HCT116 (cell line): ENCODE results near the gene MAIP1. TPM values are rescaled to one million over a fixed set of nuclear protein-coding genes. Genes with fewer than 3 reads are reported as not detected.

ENCODE experiments used
- ATAC-seq: fragments of 200-7000 bp; cut with Tn5 transposase; 2 replicates; pipeline ENCODE4 v1.9.1; 2020; ENCODE audit warnings: mild to moderate bottlenecking, moderate library complexity
- BruUV-seq: library from RNA; stranded (reverse); fragments of 400-500 nt; replicated peaks from 2 replicates; lab custom pipeline; 2021; lab: Mats Ljungman, UMichigan
- CTCF ChIA-PET: fragments of 300-600 bp; sonication (Branson Sonifier 250); formaldehyde crosslinking; loops from one replicate; lab custom pipeline; 2021; ENCODE audit warnings: antibody characterized with exemption; lab: Charles Lee
- POLR2A ChIA-PET: fragments of 300-600, 350-600 bp; sonication (Branson Sonifier 250); formaldehyde crosslinking; loops from one replicate; lab custom pipeline; 2021; ENCODE audit warnings: antibody characterized with exemption; lab: Charles Lee
- RAD21 ChIA-PET, 2 experiments: fragments of 300-600 bp; sonication (Branson Sonifier 250); formaldehyde crosslinking; loops; one replicate each; lab custom pipeline; 2023; ENCODE audit warnings: low total read pairs in 2 of 2; ENCODE audit not compliant: uncharacterized antibody in 2 of 2, unreplicated experiment in 2 of 2, low non-redundant PET in 1 of 2; lab: Charles Lee
- DNase-seq: peaks from one replicate; pipeline ENCODE4 v3.0.0-alpha.2; 2010; ENCODE audit warnings: low read depth, low spot score
- H2AFZ ChIP-seq: fragments of 200-600 bp; shearing (Covaris generic), sonication (generic); 2 replicates; pipeline ENCODE4 v1.6.1; 2017; ENCODE audit warnings: low read depth, mixed run types, mixed read lengths, antibody characterized with exemption, low read length; ENCODE audit not compliant: poor library complexity, severe bottlenecking
- H3K27ac ChIP-seq: 2 replicates; pipeline ENCODE4 v1.5.1; 2012; ENCODE audit warnings: low read depth, low read length
- H3K27me3 ChIP-seq: fragments of 200-600 bp; sonication (generic); 2 replicates; pipeline ENCODE4 v1.6.1; 2016; ENCODE audit warnings: mixed run types, low read length, mixed read lengths; ENCODE audit not compliant: insufficient read depth
- H3K36me3 ChIP-seq, 2 experiments: fragments of 200-500 bp in 1 of 2; fragments of 200-600 bp in 1 of 2; sonication (Bioruptor generic) in 1 of 2; sonication (generic) in 1 of 2; 2 replicates each; pipeline versions ENCODE4 v1.5.1 to v1.6.1; 2014 to 2016; ENCODE audit warnings: low read length in 2 of 2, inconsistent platforms in 1 of 2, mixed read lengths in 1 of 2, mixed run types in 1 of 2; ENCODE audit not compliant: insufficient read depth in 2 of 2, control insufficient read depth in 1 of 2
- H3K4me1 ChIP-seq, 2 experiments: fragments of 200-600 bp in 1 of 2; sonication (generic) in 1 of 2; 2 replicates each; pipeline versions ENCODE4 v1.5.1 to v1.6.1; 2012 to 2017; ENCODE audit warnings: low read length in 2 of 2, inconsistent platforms in 1 of 2, mild to moderate bottlenecking in 1 of 2, mixed read lengths in 1 of 2, mixed run types in 1 of 2, moderate library complexity in 1 of 2; ENCODE audit not compliant: insufficient read depth in 2 of 2, control insufficient read depth in 1 of 2
- H3K4me2 ChIP-seq: fragments of 200-600 bp; sonication (generic); 2 replicates; pipeline ENCODE4 v1.6.1; 2017; ENCODE audit warnings: mixed run types, low read length, mixed read lengths
- H3K4me3 ChIP-seq, 2 experiments: fragments of 200-600 bp in 1 of 2; sonication (generic) in 1 of 2; replicated peaks in 1 of 2; 2 replicates each; pipeline ENCODE4 v1.5.1; 2011 to 2016; ENCODE audit warnings: low read length in 2 of 2, control low read depth in 1 of 2, low read depth in 1 of 2, mild to moderate bottlenecking in 1 of 2, mixed read lengths in 1 of 2, mixed run types in 1 of 2
- H3K79me2 ChIP-seq: fragments of 200-600 bp; sonication (generic); 2 replicates; pipeline ENCODE4 v1.6.1; 2017; ENCODE audit warnings: mild to moderate bottlenecking, mixed run types, low read length, moderate library complexity, mixed read lengths; ENCODE audit not compliant: insufficient read depth
- H3K9ac ChIP-seq: fragments of 200-600 bp; sonication (generic); 2 replicates; pipeline ENCODE4 v1.6.1; 2016; ENCODE audit warnings: low read length, mixed read lengths
- H3K9me2 ChIP-seq: fragments of 200-600 bp; sonication (generic), shearing (Covaris generic); 2 replicates; pipeline ENCODE4 v1.6.1; 2017; ENCODE audit warnings: mixed run types, mild to moderate bottlenecking, moderate library complexity; ENCODE audit not compliant: insufficient read depth
- H3K9me3 ChIP-seq, 2 experiments: fragments of 200-500 bp in 1 of 2; fragments of 200-600 bp in 1 of 2; sonication (Bioruptor generic) in 1 of 2; sonication (generic) in 1 of 2; 2 replicates each; pipeline ENCODE4 v1.6.1; 2014 to 2017; ENCODE audit warnings: low read length in 2 of 2, mixed read lengths in 2 of 2, inconsistent platforms in 1 of 2, low read depth in 1 of 2, mild to moderate bottlenecking in 1 of 2, mixed run types in 1 of 2, moderate library complexity in 1 of 2; ENCODE audit not compliant: control insufficient read depth in 1 of 2, insufficient read depth in 1 of 2
- H4K20me1 ChIP-seq: fragments of 200-600 bp; sonication (generic), shearing (Covaris generic); 2 replicates; pipeline ENCODE4 v1.6.1; 2017; ENCODE audit warnings: mixed run types, mild to moderate bottlenecking, moderate library complexity; ENCODE audit not compliant: insufficient read depth
- ATF3 ChIP-seq: IDR thresholded peaks from 2 replicates; pipeline ENCODE4 v1.6.1; 2012
- CBX3 ChIP-seq: IDR thresholded peaks from 2 replicates; pipeline ENCODE4 v1.6.1; 2012; ENCODE audit warnings: low read depth
- CEBPB ChIP-seq: IDR thresholded peaks from 2 replicates; pipeline ENCODE4 v1.6.1; 2012; ENCODE audit warnings: low read depth
- CTCF ChIP-seq, 3 experiments: fragments of 200-600 bp in 1 of 3; sonication (generic) in 1 of 3; IDR thresholded peaks in 2 of 3; conservative IDR thresholded peaks in 1 of 3; 2 replicates each; pipeline ENCODE4 v1.5.1; 2012 to 2017; ENCODE audit warnings: low read depth in 2 of 3, low read length in 2 of 3, antibody characterized with exemption in 1 of 3, borderline replicate concordance in 1 of 3, control low read depth in 1 of 3, mild to moderate bottlenecking in 1 of 3, mixed read lengths in 1 of 3, mixed run types in 1 of 3, moderate library complexity in 1 of 3; ENCODE audit not compliant: insufficient read depth in 1 of 3
- EGR1 ChIP-seq: IDR thresholded peaks from 2 replicates; pipeline ENCODE4 v1.6.1; 2012; ENCODE audit warnings: low read depth
- EZH2 ChIP-seq: fragments of 200-600 bp; sonication (generic); IDR thresholded peaks from 2 replicates; pipeline ENCODE4 v1.6.1; 2017; ENCODE audit warnings: antibody characterized with exemption, mixed run types
- EZH2phosphoT487 ChIP-seq: fragments of 200-600 bp; IDR thresholded peaks from 2 replicates; pipeline ENCODE4 v1.6.1; 2018; ENCODE audit warnings: antibody characterized with exemption, borderline replicate concordance
- JUND ChIP-seq: IDR thresholded peaks from 2 replicates; pipeline ENCODE4 v1.6.1; 2012
- MAX ChIP-seq: IDR thresholded peaks from 2 replicates; pipeline ENCODE4 v1.6.1; 2012
- POLR2A ChIP-seq: IDR thresholded peaks from 2 replicates; pipeline ENCODE4 v1.7.0; 2011; ENCODE audit warnings: borderline replicate concordance; ENCODE audit not compliant: insufficient read depth, insufficient read length; ENCODE audit errors: extremely low read depth
- POLR2AphosphoS5 ChIP-seq: IDR thresholded peaks from 2 replicates; pipeline ENCODE4 v1.6.1; 2011; ENCODE audit warnings: mild to moderate bottlenecking, low read depth, low read length, moderate library complexity
- RAD21 ChIP-seq: IDR thresholded peaks from 2 replicates; pipeline ENCODE4 v1.6.1; 2012; ENCODE audit warnings: low read depth, mild to moderate bottlenecking
- REST ChIP-seq: IDR thresholded peaks from 2 replicates; pipeline ENCODE4 v1.6.1; 2012; ENCODE audit warnings: low read depth
- SIN3A ChIP-seq: IDR thresholded peaks from 2 replicates; pipeline ENCODE4 v1.6.1; 2012; ENCODE audit warnings: low read depth
- SRF ChIP-seq: IDR thresholded peaks from 2 replicates; pipeline ENCODE4 v1.6.1; 2012; ENCODE audit warnings: low read depth
- TCF7L2 ChIP-seq: IDR thresholded peaks from 2 replicates; pipeline ENCODE4 v1.7.0; 2011; ENCODE audit warnings: borderline replicate concordance, inconsistent platforms; ENCODE audit not compliant: insufficient read depth, insufficient read length; ENCODE audit errors: extremely low read depth
- ZBTB33 ChIP-seq: IDR thresholded peaks from 2 replicates; pipeline ENCODE4 v1.6.1; 2011; ENCODE audit warnings: mild to moderate bottlenecking, low read length, moderate library complexity; ENCODE audit not compliant: insufficient replicate concordance; ENCODE audit errors: extremely low read depth
- ZFX ChIP-seq: fragments of 450-650 bp; IDR thresholded peaks from 2 replicates; pipeline ENCODE4 v1.6.1; 2017
- ZNF274 ChIP-seq: fragments of 200-500 bp; sonication (Bioruptor generic); IDR thresholded peaks from 2 replicates; pipeline ENCODE4 v1.6.1; 2014; ENCODE audit warnings: mild to moderate bottlenecking, low read depth, low read length, inconsistent platforms
- intact Hi-C: fragments of 100-400 bp; cut with micrococcal nuclease; formaldehyde crosslinking; loops from 2 replicates; pipeline ENCODE4 v1.10.0; 2022
- total RNA-seq: library from RNA; stranded (reverse); gene quantifications from one replicate; pipeline ENCODE4 v1.2.1, GENCODE V29; 2021; ENCODE audit not compliant: unreplicated experiment

MAIP1 gene
- total RNA-seq, 1 experiment from 2014 or later: 32.5 TPM

- TF ChIP-seq REST (no peak), RAD21 (no peak), ATF3 (no peak), SIN3A (no peak), CEBPB (no peak)
Observed at GRCh38 chr2:199966405-199966804, 11.0 kb downstream of the MAIP1 start (continued).

GRCh38 chr2:199966976-199967375, 11.6 kb downstream of the MAIP1 start:
- H4K20me1 ChIP-seq: no peaks in the 10 kb centered on the region
- DNase-seq: no peak
- intact Hi-C loops: no loop called here
- no peaks in the 10 kb centered on the region for H3K27me3 ChIP-seq
- ATAC-seq: no peak
- peaks cover 11 to 21% of the 10 kb centered on the region in 2 experiments; a peak in 3 of 4 replicates for H3K36me3 ChIP-seq
- H3K9me3 ChIP-seq: no peaks in the 10 kb centered on the region
- H2AFZ ChIP-seq: no peak overlapping the region
- H3K9ac ChIP-seq: no peak overlapping the region
- no peak overlapping the region for H3K4me3 ChIP-seq
- no TSS peak for BruUV-seq
- H3K9me2 ChIP-seq: no peaks in the 10 kb centered on the region
- no peaks in the 10 kb centered on the region for H3K79me2 ChIP-seq
- ChIA-PET POLR2A (no interaction called here), RAD21 (no interaction called here), CTCF (no interaction called here)
- no peak overlapping the region for H3K4me2 ChIP-seq
- H3K27ac ChIP-seq: no peak overlapping the region
- no peaks in the 10 kb centered on the region for H3K4me1 ChIP-seq
- no peak for TF ChIP-seq JUND
- TF ChIP-seq MAX: no peak
- no peak for TF ChIP-seq EGR1
- TF ChIP-seq POLR2A: no peak
- no peak for TF ChIP-seq CEBPB
- no peak for TF ChIP-seq ZNF274
- no peak for TF ChIP-seq TCF7L2
- no peak for TF ChIP-seq EZH2
- no peak for TF ChIP-seq CBX3
- no peak for TF ChIP-seq CTCF (IDR thresholded peaks at IDR 0.05 in 2 of 3, conservative IDR thresholded peaks at IDR 0.05 in 1 of 3; ENCODE audit: borderline replicate concordance in 1 of 3, insufficient read depth in 1 of 3, low read depth in 2 of 3, low read length in 2 of 3)
- TF ChIP-seq ZBTB33: no peak
- TF ChIP-seq SRF: no peak
- TF ChIP-seq ZFX: no peak
- no peak for TF ChIP-seq POLR2AphosphoS5
- TF ChIP-seq ATF3: no peak
- no peak for TF ChIP-seq EZH2phosphoT487
- TF ChIP-seq SIN3A: no peak
